ENCODE results near the gene KANK2.
"Not testable (repeated sequence)": the region's sequence is repeated elsewhere in the genome, so short reads cannot be mapped to it uniquely, and the experiment has no call there.

The KANK2 gene

GRCh38 chr19:11169896-11170678 lies 27.3 kb downstream of the KANK2 start:
- DNase-seq: no peak

DNA sequence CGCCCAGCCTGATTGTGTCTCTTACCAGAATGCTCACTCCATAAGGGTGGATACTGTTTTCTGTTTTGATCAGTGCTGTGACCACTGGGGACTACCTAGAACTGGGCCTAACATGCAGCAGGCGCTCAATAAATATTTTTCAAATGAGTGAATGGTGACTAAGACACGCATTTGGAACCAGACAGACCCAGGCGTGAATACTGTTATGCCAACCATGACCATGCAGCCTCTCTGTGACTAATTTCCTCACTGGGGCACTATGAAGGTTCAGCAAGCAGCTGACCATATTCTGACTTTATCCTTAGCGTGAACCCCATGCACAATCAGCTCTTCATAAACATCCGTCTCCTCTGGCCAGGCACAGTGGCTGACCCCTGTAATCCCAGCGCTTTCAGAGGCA lies 28.8 kb downstream of the KANK2 start:
- DNase-seq: no peak

- DNase-seq: no peak
Observed at GRCh38 chr19:11166281-11167142, 30.8 kb downstream of the KANK2 start.

GRCh38 chr19:11165486-11166030 lies 31.8 kb downstream of the KANK2 start:
- DNase-seq: no peak

DNA sequence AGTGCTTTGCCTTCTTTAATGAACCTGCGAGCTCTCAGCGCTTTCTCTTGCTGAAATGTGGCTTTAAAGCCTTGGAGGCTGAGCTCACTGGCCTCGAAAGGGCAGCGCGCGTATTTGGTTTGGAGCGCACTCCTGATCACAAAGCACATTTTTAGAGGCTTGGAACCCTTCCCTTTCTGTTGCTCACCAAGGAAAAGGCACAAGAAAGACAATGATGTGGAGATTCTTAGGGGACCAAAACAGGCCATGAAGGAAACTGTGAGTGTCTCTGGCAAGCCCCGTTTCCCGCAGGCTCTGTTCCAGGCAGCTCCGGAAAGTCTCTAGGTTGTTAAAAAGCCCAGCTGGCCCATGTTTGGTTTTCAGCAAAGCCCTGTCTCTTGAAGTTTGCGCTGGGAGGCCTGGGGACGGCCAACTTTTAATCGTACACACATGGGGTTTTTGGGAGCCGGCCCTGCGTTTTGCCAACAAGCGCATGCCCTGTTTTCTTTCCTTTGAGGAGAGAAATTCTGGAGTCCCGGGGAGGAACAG lies 32.4 kb downstream of the KANK2 start:
- no peak for DNase-seq

GRCh38 chr19:11164296-11164695 lies 33.0 kb downstream of the KANK2 start:
- DNase-seq: no peak

- DNase-seq: not testable (repeated sequence)
Observed at GRCh38 chr19:11160440-11160768, 36.9 kb downstream of the KANK2 start.

- no peak for DNase-seq
Observed at GRCh38 chr19:11159598-11160439, 37.5 kb downstream of the KANK2 start.

DNA sequence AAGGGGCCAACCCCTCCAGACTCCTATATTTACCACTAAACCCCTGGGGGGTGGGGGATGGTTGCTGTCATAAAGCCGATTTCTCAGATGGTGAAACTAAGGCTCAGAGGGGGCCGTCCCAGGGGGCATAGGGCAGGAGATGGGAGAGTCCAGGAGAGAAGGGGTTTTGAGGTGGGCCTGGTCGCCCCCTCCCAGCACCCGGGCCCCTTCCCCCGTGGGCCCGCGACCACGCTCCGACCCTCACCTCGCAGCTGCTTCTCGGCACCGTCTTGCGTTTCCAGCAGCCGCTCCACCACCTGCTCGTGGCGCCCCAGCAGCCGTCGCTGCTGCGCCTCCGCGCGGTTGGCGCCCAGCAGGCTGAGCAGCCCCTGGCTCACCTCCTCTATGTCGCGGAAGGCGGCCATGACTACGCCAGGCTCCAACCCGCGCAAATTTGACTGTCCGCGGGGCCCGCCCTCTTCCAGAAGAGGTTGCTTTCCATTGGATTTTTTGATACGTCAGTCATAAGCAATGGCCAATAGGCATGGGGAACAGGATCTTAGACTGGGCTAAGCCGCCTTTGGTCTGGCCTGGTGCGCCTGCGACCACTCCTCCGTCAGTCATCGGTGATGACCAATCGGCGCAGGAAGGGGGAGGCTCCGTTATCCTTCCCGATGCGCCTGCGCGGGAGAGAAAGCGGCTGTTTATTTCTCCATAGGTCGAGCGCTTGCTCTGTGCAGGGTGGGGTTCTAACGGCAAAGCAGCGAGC lies 41.8 kb downstream of the KANK2 start, which contains the start of gene SPC24:
SPC24 (minus strand) TSS at position 410 of the 748 bp plus-strand sequence; CDS start at position 404, 6 bp downstream.
- peak; percentile 95 for DNase-seq

DNA sequence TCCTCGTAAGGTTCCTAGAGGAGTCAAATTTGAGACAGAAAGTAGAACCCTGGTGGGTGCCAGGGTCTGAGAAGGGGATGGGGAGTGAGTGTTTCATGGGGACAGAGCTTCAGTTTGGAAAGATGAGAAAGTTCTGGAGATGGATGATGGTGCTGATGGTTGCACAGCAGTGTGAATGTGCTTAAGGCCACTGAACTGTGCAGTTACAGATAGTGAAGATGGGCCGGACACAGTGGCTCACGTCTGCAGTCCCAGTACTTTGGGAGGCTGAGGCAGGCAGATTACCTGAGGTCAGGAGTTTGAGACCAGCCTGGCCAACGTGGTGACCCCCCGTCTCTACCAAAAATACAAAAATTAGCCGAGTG lies 42.7 kb downstream of the KANK2 start:
- no peak for DNase-seq

GRCh38 chr19:11152318-11153062 lies 44.9 kb downstream of the KANK2 start:
- DNase-seq: no peak

DNA sequence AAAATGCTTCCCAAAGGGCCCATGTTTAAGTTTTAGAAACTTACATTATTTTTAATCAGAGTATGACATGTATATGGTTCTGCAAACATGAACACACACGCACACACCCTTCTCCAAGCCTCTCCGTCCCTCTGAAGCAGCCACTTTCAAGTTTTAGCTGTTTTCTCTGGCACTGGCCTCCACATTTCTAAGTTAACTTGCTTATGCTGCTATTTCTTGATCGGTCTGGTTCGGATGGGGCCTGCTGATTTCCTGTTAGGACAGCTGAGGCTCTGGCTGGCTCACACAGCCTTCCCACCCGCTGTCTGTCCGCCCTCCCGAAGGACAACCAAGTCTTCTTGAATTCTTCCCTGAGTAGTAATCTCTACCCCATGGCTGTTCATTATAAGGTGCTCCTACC lies 46.2 kb downstream of the KANK2 start:
- no peak for DNase-seq

DNA sequence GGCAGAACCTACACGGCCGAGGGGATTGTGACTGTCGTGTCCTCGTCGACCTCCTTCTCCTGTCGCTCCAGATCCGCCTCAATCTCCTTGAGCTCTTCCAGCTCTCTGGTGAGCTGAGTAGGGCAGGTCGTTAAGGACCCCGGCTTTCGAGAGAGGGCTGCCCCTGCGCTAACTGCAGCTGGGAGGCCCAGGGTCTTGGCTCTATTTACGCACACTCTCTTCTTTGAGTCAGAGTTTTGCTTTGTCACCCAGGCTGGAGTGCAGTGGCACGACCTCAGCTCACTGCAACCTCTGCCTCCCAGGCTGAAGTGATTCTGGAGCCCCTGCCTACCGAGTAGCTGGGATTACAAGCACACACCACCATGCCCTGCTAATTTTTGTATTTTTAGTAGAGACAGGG lies 49.3 kb downstream of the KANK2 start:
- DNase-seq: no peak

- no peak for DNase-seq
Observed at GRCh38 chr19:11145536-11145924, 51.8 kb downstream of the KANK2 start.

DNA sequence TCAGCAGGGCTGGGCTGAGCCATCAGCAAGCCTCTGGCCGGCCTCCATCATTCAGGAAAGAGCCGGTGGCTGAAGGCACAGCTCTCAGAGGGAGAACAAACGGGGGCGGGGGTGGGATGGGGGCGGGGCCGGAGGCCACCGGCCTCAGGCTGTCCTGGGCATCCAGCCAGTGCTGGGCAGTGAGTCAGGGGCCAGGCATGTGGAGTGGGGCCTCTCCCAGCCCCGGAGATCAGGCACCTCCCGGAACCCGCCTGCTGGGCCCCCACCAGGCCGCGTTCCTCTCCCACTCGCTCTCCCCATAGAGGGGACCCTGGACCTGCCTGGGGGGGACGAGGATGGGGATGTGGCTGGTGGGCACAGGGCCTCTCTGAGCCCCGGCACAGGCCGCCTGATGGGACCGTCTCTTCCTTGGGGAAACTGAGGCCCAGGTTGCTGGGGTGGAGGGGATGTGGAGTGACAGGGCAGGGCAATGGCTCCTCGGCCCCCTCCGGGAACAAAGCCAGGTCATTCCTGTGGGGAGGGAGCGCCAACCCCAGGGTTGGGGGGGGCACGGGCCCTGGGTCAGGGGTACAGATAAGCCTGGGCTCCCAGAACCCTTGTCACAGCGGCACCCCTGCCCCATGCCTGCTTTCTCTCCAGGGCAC lies 54.7 kb downstream of the KANK2 start:
- no peak for DNase-seq

DNA sequence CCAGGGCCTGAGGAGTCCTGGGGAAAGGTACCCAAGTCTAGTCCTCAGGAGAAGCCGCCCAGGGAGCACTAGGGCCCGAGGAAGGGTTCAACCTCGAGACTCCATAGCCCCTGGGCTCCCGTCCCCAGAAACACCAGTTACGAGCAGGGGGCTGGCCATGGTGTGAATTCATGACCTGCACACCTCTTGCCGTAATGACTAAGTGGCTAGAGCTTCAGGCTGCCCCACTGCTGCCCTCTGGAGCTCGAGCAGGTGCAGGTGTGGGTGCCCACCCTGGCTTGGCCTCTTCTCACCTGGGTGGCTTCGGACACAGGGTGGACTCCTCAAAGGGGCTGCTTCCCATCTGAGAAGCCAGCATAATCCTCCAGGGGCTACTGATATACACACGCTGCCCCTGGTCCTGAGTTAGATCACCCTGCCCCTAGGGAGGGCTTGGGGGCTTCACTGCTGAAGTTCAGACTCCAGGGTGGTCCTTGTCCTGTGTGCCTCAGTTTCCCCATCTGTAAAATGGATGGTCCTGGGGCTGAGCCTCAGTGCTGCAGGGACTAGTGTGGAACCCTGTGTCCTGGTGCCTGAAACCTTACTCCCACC lies 55.3 kb downstream of the KANK2 start:
- no peak for DNase-seq

DNA sequence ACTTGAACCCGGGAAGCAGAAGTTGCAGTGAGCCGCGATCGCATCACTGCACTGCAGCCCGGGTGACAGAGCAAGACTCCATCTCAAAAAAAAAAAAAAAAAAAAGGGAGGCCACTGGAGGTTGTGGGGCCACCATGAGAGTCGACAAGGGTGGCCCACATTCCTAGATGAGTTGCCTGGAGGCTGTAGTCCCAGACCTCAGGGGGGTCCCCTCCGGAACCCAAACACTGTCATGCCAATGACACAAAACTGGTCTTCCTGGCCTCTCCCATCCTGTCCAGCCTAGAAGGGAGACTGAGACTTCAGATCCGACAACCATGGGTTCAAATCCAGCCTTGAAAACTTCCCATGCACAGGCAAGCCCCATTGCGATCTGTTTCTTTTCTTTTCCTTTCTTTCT lies 56.4 kb downstream of the KANK2 start:
- DNase-seq: no peak

DNA sequence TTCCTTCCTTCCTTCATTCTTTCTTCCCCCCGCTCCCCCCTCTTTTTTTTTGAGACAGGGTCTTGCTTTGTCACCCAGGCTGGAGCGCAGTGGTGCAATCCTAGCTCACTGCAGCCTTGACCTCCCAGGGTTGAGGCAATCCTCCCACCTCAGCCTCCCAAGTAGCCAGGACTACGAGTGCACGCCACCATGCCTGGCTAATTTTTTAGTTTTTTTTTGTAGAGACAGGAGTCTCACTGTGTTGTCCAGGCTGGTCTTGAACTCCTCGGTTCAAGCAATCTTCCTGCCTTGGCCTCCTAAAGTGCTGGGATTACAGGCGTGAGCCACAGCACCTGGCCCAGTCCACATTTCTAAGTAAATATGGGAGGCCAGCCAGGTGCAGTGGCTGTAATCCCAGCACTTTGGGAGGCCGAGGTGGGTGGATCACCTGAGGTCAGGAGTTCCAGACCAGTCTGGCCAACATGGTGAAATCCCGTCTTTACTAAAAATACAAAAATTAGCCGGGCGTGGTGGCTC lies 57.3 kb downstream of the KANK2 start:
- not testable (repeated sequence) for DNase-seq

- DNase-seq: no peak
Observed at GRCh38 chr19:11138601-11139300, 58.6 kb downstream of the KANK2 start.
